Occipital lobe (tissue), 2 donors: ENCODE measurements around the gene RXFP1. TPM values are rescaled to one million over a fixed set of nuclear protein-coding genes. Genes with fewer than 3 reads are reported as not detected.

ENCODE experiments used
- DNase-seq: peaks from one replicate; lab custom pipeline; 2025; lab: John Stamatoyannopoulos, UW
- total RNA-seq: library from RNA; depleted of rRNA; stranded (reverse); fragments of >200 nt; gene quantifications from one replicate; pipeline ENCODE4 v1.2.3, GENCODE V29; 2014

RXFP1 gene
- total RNA-seq, 1 donor from 2014 or later, result 6.2 TPM

DNA sequence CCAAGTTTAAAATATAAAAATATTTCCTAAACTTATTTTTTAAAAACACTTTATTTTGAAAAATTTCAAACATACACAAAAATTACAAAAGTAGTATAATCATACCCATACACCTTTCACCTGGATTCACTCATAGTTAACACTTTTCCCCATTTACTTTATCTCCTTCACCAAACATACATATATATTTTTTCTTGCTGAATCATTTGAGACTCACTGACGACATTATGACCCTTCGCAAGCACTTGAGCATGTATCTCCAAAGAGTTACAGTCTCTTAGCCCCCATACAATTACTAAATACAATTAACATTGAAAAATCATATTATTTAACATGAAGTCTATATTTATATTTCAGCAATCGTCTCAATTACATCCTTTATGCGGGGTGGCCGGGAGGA is 19.8 kb downstream of the RXFP1 start:
- no peak for DNase-seq

DNA sequence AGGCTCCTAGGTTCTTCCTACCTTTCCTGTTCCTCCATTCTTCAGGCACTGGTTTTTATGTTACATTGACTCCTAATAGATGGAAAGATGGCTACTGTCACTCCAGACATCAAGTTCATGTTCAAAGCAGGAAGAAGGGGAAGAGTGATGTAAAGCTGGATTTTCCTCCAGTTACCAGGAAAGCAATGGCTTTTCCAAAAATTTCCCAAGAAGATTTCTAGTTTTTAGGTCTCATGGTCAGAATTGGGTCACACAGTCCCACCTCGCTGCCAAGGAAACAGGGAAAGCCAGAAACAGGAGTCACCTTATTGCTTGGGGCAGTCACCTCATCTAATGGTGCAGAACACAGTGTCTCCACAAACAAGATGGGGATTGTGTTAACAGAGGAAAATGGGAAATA is 21.5 kb downstream of the RXFP1 start:
- no peak for DNase-seq

DNA sequence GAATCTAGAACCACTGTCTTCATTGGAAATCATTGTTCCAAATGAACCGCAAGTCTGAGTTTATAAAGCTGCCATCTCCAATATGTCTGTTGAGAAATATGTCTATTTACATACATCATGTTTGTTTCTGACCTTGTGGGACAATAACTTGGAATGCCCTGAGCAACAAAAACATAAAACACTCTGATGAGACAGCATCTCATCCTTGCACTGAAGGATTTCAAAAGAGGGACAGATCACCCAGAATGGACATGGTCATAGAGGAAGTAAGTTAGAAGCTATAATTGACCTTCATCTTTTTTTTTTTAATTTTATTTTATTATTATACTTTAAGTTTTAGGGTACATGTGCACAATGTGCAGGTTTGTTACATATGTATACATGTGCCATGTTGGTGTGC is 22.5 kb downstream of the RXFP1 start:
- DNase-seq, result no peak

DNA sequence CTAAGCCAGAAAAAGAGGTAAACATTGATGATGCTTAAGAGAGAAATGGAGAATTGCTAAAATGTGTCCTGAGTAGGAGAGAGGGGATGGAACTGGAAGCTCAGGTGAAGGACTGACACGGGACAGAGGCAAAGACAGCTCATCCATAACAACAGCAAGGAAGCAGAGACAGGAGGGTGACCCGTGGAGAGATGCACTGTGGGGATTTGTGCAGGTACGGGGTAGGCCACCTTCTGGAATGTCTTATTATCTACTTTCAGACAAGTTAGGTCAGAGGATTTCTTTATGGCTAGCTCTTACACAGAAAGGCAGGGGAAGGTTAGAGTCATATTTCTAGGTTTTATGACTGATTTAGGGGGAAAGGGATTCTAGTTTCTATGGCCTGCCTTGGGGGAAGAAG is 31.7 kb downstream of the RXFP1 start:
- DNase-seq, result no peak

DNA sequence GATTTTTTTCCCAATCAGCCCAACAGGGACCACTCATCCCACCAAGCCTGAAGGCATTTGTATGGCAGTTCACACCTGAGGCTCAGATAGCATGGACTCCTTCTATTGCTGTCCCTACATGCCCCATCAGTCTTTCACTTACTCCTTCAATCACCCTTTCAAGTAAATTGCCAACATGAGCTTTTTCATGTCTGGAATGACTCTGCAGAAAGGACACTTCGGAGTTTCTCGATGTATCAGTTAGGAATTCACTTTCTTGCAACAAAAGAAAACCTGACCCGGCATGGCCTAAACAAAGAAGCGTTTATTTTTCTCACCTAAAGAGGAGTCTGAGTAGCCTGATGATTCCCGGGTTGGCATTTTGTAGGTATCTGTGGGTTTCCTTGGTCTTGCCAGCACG is 38.6 kb downstream of the RXFP1 start:
- DNase-seq, result no peak

DNA sequence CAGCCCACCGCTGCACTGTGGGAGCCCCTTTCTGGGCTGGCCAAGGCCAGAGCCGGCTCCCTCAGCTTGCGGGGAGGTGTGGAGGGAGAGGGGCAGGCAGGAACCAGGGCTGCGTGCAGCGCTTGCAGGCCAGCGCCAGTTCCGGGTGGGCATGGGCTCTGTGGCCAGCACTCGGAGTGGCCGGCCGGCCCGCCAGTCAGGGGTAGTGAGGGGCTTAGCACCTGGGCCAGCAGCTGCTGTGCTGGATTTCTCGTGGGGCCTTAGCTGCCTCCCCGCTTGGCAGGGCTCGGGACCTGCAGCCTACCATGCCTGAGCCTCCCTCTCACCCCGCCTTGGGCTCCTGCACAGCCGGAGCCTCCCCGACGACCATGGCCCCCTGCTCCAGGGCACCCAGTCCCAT is 45.2 kb downstream of the RXFP1 start:
- DNase-seq, result no peak

DNA sequence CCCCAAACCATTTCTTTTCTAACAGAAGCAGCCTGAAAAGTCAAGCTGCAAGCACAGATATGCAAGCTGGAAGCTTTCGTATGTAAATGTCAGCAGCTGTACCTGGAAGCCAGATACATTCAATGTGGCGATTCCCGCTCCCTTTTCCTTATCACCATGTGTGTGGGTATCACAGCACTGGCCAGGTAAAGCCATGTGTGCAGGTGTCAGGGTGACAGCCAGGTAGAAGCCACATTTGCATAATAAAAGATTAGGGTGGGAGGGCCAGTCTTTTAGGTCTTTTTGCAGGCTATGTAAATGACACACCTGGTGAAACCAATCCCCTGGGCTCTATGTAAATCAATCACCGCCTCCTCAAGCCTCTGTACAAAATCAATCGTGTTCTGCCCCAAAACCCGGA is 50.1 kb downstream of the RXFP1 start:
- no peak for DNase-seq

DNA sequence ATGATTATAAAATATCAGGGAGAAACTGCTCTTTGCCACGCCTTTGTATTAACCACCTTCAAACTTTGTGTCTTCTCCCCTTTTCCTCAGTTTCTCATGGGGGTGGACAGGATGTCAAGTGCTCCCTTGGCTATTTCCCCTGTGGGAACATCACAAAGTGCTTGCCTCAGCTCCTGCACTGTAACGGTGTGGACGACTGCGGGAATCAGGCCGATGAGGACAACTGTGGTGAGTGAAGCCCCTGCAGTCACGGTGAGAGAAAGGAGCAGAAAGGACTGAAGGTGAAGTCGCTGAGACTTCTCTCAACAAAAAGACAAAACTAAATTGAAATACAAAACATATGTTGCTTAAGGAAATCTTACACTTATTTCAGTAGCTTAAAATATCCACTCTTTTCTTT is 50.9 kb downstream of the RXFP1 start:
- no peak for DNase-seq

DNA sequence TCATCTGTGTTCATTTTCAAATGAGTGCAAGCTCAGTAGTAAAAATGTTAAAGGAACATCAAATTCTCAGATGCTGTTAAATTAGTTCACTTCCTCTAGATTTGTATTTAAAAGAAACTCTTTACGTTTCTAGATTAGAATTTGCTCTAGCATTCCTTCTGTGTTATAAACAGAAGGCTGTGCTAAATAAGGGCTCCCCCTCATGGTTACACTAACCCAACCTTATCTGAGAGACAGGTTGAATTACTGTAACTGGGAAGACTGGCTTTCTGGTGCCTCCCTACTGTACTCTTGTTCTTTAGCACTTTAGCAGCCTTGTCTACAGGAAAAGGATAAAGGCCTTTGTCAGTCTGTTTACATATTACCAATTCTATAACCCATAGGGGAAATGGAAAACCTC is 56.8 kb downstream of the RXFP1 start:
- DNase-seq, result no peak

DNA sequence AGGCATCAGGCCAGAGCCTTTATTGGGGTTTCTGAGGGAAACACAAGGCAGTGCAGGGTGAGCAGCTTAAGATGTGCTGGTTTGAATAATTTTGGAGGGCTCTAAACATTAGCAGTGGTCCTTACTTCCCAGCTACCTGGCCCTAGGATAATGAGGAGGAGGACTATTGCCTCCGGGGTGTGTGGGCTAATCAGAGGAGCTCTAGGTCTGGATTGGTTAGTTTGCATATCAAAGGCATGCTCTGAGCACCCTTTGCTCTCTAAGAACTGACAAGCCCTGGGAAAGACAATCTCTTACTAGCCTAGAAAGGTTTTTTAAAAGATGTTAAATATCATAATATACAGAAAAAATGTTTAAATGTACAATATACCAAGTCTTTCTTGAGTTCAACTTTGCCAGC is 58.4 kb downstream of the RXFP1 start:
- no peak for DNase-seq

DNA sequence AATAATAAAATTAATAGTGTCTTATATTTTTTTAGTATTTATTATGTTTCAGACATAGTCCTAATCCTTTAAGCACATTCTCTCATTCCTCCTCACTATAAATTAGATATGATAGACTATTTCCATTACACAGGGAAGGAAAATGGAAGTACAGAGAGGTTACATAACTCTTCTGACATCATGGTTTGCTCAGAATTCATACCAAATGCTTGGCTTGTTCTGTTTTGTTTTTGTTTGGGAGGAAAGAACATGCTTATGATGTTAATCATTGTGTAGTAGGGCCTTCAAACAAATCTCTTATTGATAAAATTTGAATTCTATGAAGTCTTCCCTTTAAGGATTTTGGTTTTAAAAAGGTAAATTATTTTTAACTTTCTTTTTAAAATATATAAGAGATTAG is 59.5 kb downstream of the RXFP1 start:
- DNase-seq, result no peak

DNA sequence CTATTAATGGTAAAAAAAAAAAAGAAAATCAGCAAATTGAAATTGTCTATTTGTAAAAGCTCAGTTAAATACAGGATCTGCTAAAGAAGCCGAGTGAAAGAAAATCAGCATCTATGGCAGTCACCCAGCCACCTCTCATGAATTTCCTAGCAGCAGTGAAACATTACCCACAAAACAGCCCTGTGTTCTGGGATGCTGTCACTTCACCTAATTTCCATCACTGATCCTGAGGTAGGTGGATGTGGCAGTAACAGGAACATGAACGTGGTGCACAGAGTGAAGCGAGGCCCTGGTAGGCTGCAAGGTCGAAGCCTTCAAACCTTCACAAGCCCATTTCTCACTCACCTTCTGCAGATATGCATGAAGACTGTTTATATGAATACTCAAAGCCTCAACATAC is 65.2 kb downstream of the RXFP1 start:
- no peak for DNase-seq

DNA sequence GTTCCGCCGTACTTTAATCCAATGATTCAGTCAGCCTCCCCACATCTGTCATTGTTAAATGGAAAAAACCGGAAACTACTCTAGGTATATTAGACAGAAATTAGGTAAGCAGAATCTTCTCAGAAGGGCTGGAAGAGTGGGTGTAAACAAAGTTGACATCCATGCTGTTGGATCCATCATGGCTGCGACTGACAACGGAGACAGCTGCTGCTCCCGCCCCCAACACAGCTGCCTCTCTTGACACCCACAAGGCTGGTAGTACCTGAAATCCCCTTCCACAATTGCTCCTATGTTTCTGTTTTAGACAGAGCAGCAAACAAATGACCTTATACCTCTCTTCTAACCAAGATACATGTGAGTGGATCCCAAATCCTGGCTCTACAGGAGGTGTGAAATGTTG is 66.6 kb downstream of the RXFP1 start:
- no peak for DNase-seq

DNA sequence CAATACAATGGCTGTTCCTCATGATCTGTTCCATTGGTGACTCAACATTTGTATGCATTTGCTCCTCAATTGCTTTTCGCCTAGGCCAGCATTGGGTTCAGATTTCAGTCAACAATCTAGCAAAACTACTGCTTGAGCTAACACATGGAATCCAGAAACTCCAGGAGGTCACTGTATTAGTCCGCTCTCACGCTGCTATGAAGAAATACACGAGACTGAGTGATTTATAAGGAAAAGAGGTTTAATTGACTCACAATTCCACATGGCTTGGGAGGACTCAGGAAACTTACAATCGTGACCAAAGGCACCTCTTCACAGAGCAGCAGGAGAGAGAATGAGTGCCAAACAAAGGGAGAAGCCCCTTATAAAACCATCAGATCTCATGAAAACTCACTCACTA is 67.1 kb downstream of the RXFP1 start:
- DNase-seq, result no peak

DNA sequence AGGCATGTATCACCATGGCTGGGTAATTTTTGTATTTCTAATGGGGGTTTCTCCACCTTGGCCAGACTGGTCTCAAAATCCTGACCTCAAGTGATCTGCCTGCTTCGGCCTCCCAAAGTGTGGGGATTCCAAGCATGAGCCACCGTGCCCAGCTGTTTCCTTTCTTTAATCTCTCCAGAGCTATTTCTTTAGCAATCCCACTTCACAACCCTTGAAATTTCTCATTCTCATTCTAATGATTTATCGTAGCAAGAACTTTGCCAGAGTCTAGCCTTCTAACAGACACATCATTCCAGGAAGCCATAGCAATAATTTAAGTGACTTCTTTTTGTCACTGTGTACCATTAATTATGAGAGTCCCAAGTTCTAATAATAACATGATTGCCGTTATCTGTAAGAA is 68.6 kb downstream of the RXFP1 start:
- no peak for DNase-seq

DNA sequence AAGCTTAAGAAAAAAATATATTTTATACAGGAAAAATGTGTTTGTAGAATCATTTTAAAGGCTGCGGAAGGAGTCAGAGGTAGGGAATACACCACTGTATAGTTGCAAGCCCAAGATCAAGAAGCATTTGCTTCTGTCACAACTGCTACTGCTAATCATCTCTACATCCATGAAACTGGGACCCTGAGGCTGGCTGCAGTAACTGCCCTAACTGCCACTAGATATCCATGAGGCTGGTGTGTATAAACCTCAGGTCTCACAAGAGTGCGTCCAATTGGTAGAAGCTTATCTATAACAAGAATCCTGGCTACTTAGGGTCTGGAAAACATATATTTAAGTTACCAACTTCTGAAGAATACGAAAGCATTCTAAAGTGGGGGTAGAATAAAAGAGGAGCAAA is 69.1 kb downstream of the RXFP1 start:
- DNase-seq, result no peak

DNA sequence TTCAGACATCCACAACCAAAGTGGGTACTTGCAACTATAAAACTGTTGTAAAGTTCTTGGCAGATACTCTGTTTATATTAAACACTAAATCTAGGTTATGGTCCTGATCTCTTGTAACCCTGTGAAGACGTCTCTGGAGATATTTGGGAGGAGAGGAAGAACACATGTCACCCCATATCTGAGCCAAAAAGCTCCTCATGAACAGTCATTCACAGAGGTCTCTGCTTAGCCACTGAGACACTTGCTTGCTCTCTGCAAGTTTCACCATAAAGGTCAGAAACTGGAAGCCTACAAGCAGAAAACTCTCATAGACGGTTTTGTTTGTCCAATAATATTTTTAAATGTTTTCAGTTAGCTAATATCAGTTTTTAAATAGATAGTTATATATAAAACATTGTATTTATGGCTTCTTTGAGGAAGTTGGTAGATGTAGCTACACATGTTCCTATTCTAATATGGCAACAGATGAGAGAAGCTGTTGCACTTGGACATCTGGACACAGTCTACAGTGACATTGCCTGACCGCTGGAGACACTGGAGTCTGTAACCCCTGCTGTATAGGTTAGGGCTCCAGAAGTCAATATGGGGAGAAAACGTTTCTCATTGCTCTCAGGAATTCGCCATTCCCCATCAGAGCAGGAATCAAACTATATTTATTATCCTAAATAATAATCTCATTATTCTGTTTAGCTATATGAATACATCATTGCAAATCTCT is 76.4 kb downstream of the RXFP1 start:
- no peak for DNase-seq

DNA sequence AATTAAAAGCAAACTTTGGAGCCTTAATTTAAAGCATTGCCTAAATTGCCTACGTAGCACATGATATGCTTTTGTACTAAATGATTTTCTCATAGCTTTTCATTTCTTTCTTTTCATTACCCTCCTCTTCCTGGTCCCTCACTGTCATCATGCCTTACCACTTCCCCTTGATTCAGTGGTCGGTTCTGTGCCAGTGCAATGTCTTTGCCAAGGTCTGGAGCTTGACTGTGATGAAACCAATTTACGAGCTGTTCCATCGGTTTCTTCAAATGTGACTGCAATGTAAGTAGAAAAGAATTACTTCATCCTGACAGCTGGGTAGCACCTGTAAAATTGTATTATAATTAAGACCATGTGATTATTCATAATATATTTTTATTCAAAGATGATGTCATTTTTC is 77.5 kb downstream of the RXFP1 start:
- DNase-seq, result no peak

DNA sequence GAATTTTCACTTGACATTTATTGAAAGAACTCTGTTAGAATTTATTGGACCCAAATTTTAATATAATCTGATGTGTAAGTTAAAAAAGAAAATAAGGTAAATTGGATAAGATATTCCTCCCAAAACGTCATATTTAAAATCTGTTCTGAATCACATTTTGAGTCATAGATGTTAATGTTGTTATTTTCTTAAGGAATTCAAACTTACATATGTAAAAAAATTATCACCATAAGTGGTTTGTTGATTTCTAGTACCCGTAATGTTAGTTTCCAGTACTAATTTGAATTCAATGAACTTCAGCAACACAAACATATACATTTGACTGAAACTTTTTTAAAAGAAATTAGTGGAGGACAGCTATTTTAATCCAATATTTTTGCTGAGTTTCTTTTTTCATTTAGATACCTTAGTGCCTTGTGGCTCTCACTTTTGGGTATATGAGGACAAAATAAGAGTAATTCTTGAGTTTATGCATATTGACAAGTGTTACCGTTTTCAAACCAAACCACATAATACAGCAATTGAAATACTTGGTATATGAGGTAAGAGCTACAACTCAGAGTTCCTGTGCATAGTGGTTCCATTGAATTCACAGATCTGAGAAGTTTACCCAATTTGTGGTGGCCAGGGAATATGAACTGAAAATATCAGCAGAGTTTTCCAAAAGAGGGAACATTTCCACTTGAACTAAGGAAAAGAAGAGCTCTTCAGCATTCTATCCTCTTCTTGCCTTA is 78.2 kb downstream of the RXFP1 start:
- no peak for DNase-seq

DNA sequence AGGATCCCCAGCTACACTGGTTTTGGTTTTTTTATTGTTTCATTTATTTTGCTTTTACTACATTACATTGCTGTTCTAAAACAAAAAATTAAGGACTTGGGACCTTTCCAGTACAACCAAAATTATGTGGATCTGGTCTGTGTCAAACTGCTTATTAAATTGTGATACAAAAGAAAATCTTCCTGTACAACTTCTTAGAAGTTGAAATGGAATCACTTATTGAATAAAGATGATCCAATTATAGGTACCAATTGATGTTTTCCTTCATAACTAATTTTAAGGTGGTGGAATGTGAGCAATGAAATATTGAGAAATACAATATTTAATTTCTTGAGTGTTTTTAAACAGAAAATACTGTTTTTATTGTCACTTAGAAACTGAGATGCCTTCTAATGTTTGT is 82.7 kb downstream of the RXFP1 start:
- DNase-seq, result no peak

DNA sequence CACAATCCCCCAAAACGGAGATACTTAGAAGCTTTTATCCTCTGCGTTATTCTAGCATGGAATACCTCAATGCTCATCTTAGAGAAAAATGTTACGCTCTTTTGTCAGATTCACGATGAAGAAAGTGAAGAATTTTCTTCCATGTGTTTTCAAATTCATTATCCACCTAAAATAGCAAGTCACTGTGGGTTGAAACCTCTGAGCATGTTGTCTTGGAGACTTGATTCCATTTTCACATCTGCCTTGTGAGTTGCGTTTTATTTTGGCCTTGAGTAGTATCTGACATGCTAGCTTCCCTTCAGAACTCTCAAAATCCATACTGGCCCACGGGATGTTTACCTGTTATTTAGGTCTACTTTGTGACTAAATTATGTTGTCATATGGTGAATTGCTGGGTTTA is 83.7 kb downstream of the RXFP1 start:
- no peak for DNase-seq

DNA sequence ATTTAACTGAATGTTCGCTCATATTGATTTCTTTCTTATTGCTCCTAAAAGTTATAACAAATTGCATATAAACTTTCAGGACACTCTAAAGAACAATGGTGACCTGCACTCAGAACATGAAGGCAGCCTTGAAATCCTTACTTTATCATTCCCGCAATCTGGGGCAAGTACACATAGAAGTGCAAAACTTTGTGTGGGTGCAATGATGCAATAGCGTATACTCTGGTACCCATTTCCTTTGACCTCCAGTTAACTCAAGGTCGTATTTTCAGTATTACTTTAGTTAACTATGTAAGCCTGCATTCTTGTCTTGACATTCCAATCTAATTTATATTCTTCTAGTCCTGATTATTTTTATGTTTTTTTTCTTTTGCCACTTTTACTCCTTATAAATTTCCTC is 85.3 kb downstream of the RXFP1 start:
- DNase-seq, result no peak

DNA sequence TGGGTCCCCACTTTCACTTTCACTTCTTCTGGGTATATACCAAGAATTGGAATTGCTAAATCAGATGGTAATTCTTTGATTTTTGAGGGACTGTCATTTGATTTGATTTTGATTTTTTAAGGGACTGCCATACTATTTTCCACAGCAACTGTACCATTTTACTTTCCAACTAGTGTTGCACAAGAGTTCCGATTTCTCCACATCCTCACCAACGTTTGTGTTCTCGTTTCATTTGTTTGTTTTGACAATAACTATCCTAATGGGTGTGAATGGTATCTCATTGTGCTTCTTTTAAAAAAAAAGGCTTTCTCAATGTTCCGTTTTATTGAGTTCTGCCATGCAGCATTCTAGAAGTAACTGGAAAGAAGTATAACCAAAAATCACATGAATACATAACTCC is 87.4 kb downstream of the RXFP1 start:
- no peak for DNase-seq

DNA sequence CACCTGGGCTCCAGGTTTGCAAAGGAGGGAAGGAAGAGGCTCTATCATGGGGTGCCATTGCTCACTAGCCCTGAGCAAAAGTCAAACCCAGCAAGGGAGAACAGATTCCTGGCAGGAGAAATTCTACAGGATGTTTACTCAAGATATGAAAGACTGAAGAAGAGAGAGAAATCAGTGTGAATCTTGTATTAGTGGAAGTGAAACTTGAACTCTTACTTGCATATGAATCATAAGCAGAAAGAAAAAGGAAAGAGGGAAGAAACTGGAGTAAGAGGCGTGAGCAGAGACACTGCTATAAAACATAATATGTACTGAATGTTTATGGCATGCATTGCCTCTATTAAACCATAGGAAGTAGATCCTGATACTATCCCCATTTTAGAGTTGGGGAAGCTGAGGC is 89.1 kb downstream of the RXFP1 start:
- no peak for DNase-seq
